HG03439 (cell line): ENCODE measurements around the gene ETV6.
A peak's percentile ranks its signal among the peaks of the same experiment; 100 is the strongest.

ENCODE experiments used
- ATAC-seq: cut with Tn5 transposase; IDR thresholded peaks from one replicate; pipeline ENCODE4 v1.9.1; 2021; ENCODE audit warnings: mild to moderate bottlenecking, moderate library complexity; ENCODE audit not compliant: unreplicated experiment

Gene ETV6

GRCh38 chr12:11732715-11733114, 83.2 kb downstream of the ETV6 start:
- no peak for ATAC-seq

- ATAC-seq: no peak
Measured at GRCh38 chr12:11734580-11735180, 85.2 kb downstream of the ETV6 start.

GRCh38 chr12:11738450-11738849, 89.0 kb downstream of the ETV6 start:
- ATAC-seq: no peak

GRCh38 chr12:11739980-11740577, 90.6 kb downstream of the ETV6 start:
- no peak for ATAC-seq

GRCh38 chr12:11741434-11742092, 92.1 kb downstream of the ETV6 start:
- no peak for ATAC-seq

DNA sequence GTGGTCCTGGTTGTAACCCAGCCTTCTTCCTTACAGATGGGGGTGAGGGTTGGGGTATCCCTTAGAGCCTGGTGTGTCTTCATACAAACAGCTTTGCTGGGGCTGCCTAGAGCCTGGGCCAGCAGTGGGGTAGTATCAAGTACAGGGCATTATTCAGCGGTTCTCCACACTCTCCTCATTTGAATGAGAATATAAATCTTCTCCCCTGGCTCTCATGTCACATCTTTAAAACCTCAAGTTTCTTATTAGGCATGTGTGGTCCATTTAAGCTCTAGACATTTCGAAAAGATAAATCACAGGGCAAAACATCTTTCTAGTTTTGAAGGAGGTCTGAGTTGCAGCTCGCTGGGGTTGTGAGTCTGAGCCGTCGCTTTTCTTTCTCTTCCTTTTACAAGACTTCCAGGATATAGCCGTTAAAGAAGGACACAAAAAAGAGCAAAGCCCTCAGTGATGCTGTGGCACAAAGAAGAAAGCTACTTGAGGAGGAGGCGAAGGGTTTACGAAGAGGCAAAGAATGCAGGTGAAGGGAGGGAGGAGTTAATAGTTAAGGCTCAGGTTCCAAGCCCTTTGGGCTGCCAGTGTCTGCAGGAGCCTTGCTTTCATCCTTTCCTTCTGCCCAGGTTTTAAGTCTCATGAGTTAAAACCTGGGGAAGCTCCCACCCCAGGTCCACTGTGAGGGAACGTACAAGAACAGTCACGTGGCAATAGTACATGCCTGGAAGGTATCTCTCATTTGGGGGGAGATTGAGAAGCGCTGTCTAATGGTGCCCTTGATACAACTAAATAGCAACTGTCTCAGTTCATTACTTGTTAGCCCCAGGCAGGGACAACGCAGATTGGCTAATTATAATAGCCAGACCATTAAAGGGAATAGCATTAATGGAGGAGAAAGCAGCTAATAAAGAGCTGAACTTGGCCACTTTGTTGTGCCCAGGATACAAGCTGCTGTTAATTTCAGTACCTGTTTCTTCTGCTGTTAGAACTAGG, 94.2 kb downstream of the ETV6 start:
- ATAC-seq: no peak

DNA sequence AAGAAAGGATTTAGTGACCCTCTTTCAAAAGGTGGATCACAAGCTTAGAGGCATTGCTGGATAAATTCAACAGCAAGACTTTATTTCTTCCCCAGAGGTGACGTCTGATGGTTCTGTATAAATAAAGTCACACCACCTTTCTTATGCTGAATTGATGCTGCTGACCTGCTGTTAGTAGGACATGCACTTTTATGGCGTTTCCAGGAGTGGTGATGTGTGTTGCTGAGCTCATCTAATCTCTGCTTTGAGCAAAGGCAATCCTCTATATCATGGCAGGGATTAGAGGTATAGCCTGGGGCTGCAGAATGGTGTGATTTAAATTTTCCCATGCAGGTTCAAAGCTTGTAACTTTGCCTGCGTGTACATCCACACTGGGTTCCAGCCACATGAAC, 94.9 kb downstream of the ETV6 start:
- ATAC-seq: no peak

DNA sequence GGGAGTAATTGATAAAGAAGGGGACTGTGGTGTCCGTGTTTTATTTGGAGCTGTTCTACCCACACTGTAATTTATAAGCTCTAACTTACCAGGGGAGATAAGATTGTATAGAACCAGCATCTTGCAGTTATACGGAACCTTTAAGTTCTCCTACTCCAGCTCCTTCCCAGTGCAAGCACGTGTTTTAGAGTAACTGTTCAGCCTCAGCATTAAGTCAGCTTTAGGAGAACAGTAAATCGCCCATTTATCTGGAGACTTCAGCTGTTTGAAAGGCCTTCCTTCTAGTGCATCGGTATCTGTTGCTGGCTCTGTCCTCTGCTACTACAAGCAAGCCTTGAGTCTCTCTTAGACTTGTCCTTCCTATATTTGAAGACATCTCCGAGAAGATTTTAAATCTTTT, 95.6 kb downstream of the ETV6 start:
- no peak for ATAC-seq

- no peak for ATAC-seq
Measured at GRCh38 chr12:11746024-11746771, 96.7 kb downstream of the ETV6 start.

DNA sequence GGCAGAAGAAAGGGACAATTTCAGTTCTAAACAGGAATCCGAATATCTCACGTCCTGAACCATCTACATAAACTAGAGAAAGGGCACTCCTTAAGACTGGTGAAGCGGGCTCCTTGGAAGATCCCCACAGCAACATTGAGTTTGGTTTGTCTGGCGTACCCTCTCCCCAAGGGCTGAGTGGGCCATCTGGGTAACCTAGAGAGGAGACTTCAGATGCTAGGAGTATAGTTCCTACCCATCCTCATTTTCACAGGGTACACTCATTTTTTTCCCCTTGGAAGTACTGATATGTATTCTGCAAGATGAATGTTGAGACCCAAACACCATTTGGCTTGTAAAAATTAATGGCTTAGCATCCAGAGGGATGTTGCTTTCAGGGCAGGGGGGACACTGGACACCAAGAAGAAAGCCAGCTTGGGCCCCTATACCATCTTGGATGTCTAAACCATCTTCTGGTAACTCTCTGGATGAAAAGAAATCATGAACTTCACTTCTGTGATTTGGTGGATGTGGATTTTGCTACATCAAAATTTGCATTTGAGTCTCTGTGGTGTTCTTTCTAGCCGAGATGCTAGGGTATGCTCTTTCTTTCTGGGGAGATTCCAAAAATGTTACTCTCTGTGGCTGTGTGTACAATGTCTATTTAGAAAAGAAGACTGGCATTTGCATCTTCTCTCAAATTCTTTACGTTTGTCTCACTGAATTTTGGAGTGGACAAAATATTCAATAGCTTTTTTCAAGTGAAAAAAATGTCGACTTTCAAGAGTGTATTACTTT, 97.7 kb downstream of the ETV6 start:
- ATAC-seq: no peak

- no peak for ATAC-seq
Measured at GRCh38 chr12:11747969-11748368, 98.5 kb downstream of the ETV6 start.

GRCh38 chr12:11748903-11749302, 99.4 kb downstream of the ETV6 start:
- no peak for ATAC-seq

DNA sequence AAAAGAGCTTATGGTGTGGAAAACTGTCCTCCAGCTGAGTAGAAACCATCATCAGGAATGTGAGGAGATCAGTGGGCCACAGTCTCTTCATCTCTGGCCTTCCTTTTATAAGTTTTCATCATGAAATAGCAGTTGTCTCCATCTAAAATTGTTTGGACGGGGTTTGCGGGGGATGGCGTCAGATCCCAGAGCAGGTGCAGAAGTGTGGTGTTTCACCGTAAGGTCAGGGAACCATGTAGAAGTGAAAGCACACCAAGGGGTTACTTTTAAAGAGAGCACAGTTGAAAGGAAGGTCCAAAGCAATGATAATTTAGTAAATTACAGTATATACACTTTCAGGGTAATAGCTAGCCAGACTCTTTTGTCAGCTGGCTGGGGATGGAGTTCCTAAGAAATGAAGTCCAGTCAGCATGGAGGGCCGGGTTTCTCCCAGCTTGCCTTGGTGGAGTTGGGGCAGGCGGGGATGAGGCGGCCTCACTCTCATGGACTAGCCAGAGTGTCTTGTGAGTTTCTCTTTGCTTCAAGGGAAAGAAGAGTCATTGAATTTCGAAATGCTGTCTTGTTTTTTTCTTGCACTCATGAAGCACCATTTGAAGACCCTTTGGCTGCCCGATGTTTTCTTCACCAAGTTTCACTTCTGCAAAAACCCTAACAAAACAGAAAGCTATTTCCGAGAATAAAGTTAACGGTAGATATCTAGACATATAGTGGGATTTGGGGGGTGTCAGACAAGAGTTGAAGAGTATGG, 100.6 kb downstream of the ETV6 start:
- peak; percentile 59 for ATAC-seq

- ATAC-seq: no peak
Measured at GRCh38 chr12:11752403-11753149, 103.1 kb downstream of the ETV6 start.

- ATAC-seq: no peak
Measured at GRCh38 chr12:11753150-11753499, 103.7 kb downstream of the ETV6 start.

- no peak for ATAC-seq
Measured at GRCh38 chr12:11753826-11754225, 104.4 kb downstream of the ETV6 start.

GRCh38 chr12:11754256-11754655, 104.8 kb downstream of the ETV6 start:
- ATAC-seq: no peak

DNA sequence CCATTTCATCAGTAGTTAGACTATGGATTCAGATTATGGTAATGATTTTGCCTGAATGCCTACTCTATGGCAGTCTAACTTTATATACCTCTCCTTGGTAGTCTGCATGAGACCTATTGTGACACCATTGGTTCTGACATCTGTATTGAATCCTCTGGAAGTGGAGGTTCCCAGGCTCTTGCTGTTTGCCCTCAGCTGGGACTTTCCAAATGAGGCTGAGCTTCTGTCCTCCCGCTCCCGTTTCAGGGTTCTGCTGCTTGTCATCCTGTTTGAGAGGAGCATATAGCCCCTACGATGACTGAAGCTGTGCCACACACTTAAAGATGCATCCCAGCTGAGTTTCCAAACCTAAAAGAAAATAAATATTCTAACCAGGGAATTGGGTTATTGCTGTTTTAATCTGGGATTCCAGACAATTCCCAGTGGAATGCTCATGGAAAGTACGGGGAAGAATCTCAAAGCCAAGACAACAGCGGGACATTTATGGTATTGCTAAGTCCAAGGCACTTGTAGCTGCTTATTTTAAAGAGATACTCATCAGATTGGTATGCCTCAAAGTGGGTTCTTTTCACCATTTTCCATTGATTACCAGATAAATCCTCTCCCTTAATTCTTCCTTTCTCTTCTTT, 105.9 kb downstream of the ETV6 start:
- no peak for ATAC-seq
